Adrenal gland (tissue), 12 donors: ENCODE measurements around the gene RIMBP2. TPM values are rescaled to one million over a fixed set of nuclear protein-coding genes. Genes with fewer than 3 reads are reported as not detected.

ENCODE experiments used
- DNase-seq, 7 donors: peaks; one replicate each; pipeline ENCODE4 v3.0.0-alpha.2; 2019 to 2020
- H3K27ac ChIP-seq, 5 donors: fragments of 200-600 bp; sonication (generic) in 4 of 5; 1 replicate in 3 of 5; 2 replicates in 2 of 5; pipeline versions ENCODE4 v1.5.1 to v1.8.0; 2016 to 2020; ENCODE audit warnings: mild to moderate bottlenecking in 1 of 5
- H3K27me3 ChIP-seq: fragments of 200-600 bp; 2 replicates; pipeline ENCODE4 v1.8.0; 2021
- H3K36me3 ChIP-seq, 2 donors: fragments of 200-600 bp; replicated peaks in 1 of 2; 1 replicate in 1 of 2; 2 replicates in 1 of 2; pipeline versions ENCODE4 v1.5.1 to v1.8.0; 2018 to 2022
- H3K4me1 ChIP-seq, 2 donors: fragments of 200-600 bp; replicated peaks in 1 of 2; 1 replicate in 1 of 2; 2 replicates in 1 of 2; pipeline versions ENCODE4 v1.5.1 to v1.8.0; 2018 to 2021
- H3K4me3 ChIP-seq, 4 donors: fragments of 200-600 bp; sonication (generic) in 3 of 4; one replicate each; pipeline ENCODE4 v1.5.1; 2016 to 2018
- H3K9me3 ChIP-seq, 3 donors: fragments of 200-600 bp; sonication (generic) in 1 of 3; replicated peaks in 1 of 3; 1 replicate in 2 of 3; 2 replicates in 1 of 3; pipeline versions ENCODE4 v1.5.1 to v1.8.0; 2016 to 2021
- CTCF ChIP-seq, 6 experiments: fragments of 450-650 bp in 4 of 6; fragments of 200-600 bp in 2 of 6; sonication (generic) in 1 of 6; IDR thresholded peaks; 1 replicate in 5 of 6; 2 replicates in 1 of 6; pipeline versions ENCODE4 v1.5.1 to v1.8.0; 2016 to 2021; ENCODE audit warnings: antibody characterized with exemption in 6 of 6, mild to moderate bottlenecking in 2 of 6, moderate library complexity in 1 of 6
- POLR2A ChIP-seq, 2 donors: fragments of 450-650 bp; IDR thresholded peaks; one replicate each; pipeline ENCODE4 v1.6.1; 2017; ENCODE audit warnings: antibody characterized with exemption in 2 of 2, mild to moderate bottlenecking in 2 of 2, moderate library complexity in 1 of 2
- WGBS, 4 donors: extraction: QIAGEN DNeasy Blood & Tissue Kit in 2 of 4; methylation state at CpG; one replicate each; pipeline versions ENCODE4 v1.1.5 to v1.1.7; 2013 to 2017; 5-methylcytosine and 5-hydroxymethylcytosine counted together
- intact Hi-C, 2 donors: fragments of 100-400 bp; cut with DNase I; formaldehyde crosslinking; loops; one replicate each; pipeline versions ENCODE4 v1.14.1 to v1.15.0; 2022 to 2023
- polyA plus RNA-seq, 3 donors: library from polyadenylated mRNA; stranded (reverse); fragments of 200-250 nt in 2 of 3; fragments of 350-450 nt in 1 of 3; fragmentation: Illumina TruSeq in 1 of 3; extraction: RNeasy Lipid Tissue Mini Kit (QIAGEN cat#74804) in 1 of 3; gene quantifications; one replicate each; pipeline ENCODE4 v1.2.3, GENCODE V29; 2013 to 2014
- total RNA-seq, 9 donors: library from RNA; depleted of rRNA in 4 of 9; stranded (reverse); fragments of >200 nt in 4 of 9; fragments of 120-200 nt in 1 of 9; fragmentation: NEBNext Ultra II Directional in 1 of 9; extraction: Animal tissue kit (Norgen Biotek cat#: 25700) in 1 of 9; gene quantifications; one replicate each; pipeline versions ENCODE4 v1.1.0 to v1.2.4, GENCODE V29; 2013 to 2023
- donor health status: healthy with polysubstance abuse.
- donor health status: Bipolar disorder and iron deficiency.
- donor health status: DM: yes; HTN: yes; CAD: no.
- donor health status: DM: no; HTN: no; CAD: no.
- donor health status: DM: no; HTN: no; CAD: no.
- donor health status: DM: yes; HTN: yes; CAD: no.

The RIMBP2 gene
- total and polyA plus RNA-seq, 12 donors: 0.18 to 23.9 (median 6.3) TPM; not detected in 2

- H3K4me3 ChIP-seq: no peak overlapping the region
- WGBS, 4 donors: 74 to 84% (median 82%) methylated on average over 4 of the region's 4 CpGs
- no peaks in the 10 kb centered on the region for H3K9me3 ChIP-seq
- H3K4me1 ChIP-seq: no peaks in the 10 kb centered on the region
- DNase-seq: no peak
- no peaks in the 10 kb centered on the region for H3K27me3 ChIP-seq
- TF ChIP-seq CTCF (IDR thresholded peaks at IDR 0.05) (no peak), POLR2A (IDR thresholded peaks at IDR 0.05) (no peak)
- no peak overlapping the region for H3K27ac ChIP-seq
- H3K36me3 ChIP-seq: no peaks in the 10 kb centered on the region
- intact Hi-C loops: no loop called here
These were observed 342.0 kb downstream of the RIMBP2 start for GRCh38 chr12:130374083-130374482.

GRCh38 chr12:130372936-130373335, 343.2 kb downstream of the RIMBP2 start:
- 43 to 56% (median 47%) methylated on average over 4 of the region's 4 CpGs for WGBS, 4 donors
- no peaks in the 10 kb centered on the region for H3K9me3 ChIP-seq
- H3K4me1 ChIP-seq: no peaks in the 10 kb centered on the region
- no peak for DNase-seq
- H3K4me3 ChIP-seq: no peak overlapping the region
- intact Hi-C loops: no loop called here
- no peak overlapping the region for H3K27ac ChIP-seq
- no peak for TF ChIP-seq POLR2A (IDR thresholded peaks at IDR 0.05)
- TF ChIP-seq CTCF (IDR thresholded peaks at IDR 0.05): no peak
- no peaks in the 10 kb centered on the region for H3K36me3 ChIP-seq
- H3K27me3 ChIP-seq: no peaks in the 10 kb centered on the region

- 22 to 27% (median 24%) methylated on average over 5 of the region's 5 CpGs for WGBS, 4 donors
- Histone ChIP-seq H3K4me1 (no peaks in the 10 kb centered on the region), H3K9me3 (no peaks in the 10 kb centered on the region), H3K4me3 (no peak overlapping the region), H3K36me3 (no peaks in the 10 kb centered on the region), H3K27me3 (no peaks in the 10 kb centered on the region), H3K27ac (no peak overlapping the region)
- no peak for DNase-seq
- intact Hi-C loops: no loop called here
- TF ChIP-seq POLR2A (IDR thresholded peaks at IDR 0.05) (no peak), CTCF (IDR thresholded peaks at IDR 0.05) (no peak)
These were observed 344.8 kb downstream of the RIMBP2 start for GRCh38 chr12:130371296-130371695.

- Histone ChIP-seq H3K36me3 (no peaks in the 10 kb centered on the region), H3K27ac (no peak overlapping the region), H3K4me3 (no peak overlapping the region), H3K4me1 (no peaks in the 10 kb centered on the region), H3K27me3 (no peaks in the 10 kb centered on the region), H3K9me3 (no peaks in the 10 kb centered on the region)
- no peak for TF ChIP-seq CTCF (IDR thresholded peaks at IDR 0.05)
- TF ChIP-seq POLR2A (IDR thresholded peaks at IDR 0.05): no peak
- 82 to 87% (median 84%) methylated on average over 4 of the region's 4 CpGs for WGBS, 4 donors
- intact Hi-C loops: no loop called here
- no peak for DNase-seq
These were observed 346.3 kb downstream of the RIMBP2 start for GRCh38 chr12:130369816-130370215.
